Thyroid gland (tissue), 4 donors: ENCODE results near the gene DNASE1L3. TPM values are rescaled to one million over a fixed set of nuclear protein-coding genes. Genes with fewer than 3 reads are reported as not detected.

Experiments used
- DNase-seq, 2 donors: peaks; one replicate each; pipeline ENCODE4 v3.0.0-alpha.2; 2019
- H3K27ac ChIP-seq, 3 donors: fragments of 200-600 bp; sonication (generic); 1 replicate in 2 of 3; 2 replicates in 1 of 3; pipeline ENCODE4 v1.5.1; 2016 to 2019; ENCODE audit warnings: mild to moderate bottlenecking in 1 of 3, moderate library complexity in 1 of 3
- H3K27me3 ChIP-seq: fragments of 200-600 bp; sonication (generic); one replicate; pipeline ENCODE4 v1.5.1; 2019
- H3K36me3 ChIP-seq, 2 donors: fragments of 200-600 bp; sonication (generic); one replicate each; pipeline ENCODE4 v1.5.1; 2016 to 2019
- H3K4me1 ChIP-seq, 2 donors: fragments of 200-600 bp; sonication (generic); one replicate each; pipeline ENCODE4 v1.5.1; 2017 to 2019
- H3K4me3 ChIP-seq, 3 donors: fragments of 200-600 bp; sonication (generic); replicated peaks in 1 of 3; 1 replicate in 2 of 3; 2 replicates in 1 of 3; pipeline ENCODE4 v1.5.1; 2016; ENCODE audit warnings: mild to moderate bottlenecking in 1 of 3
- H3K9me3 ChIP-seq: fragments of 200-600 bp; sonication (generic); one replicate; pipeline ENCODE4 v1.5.1; 2017
- POLR2A ChIP-seq, 2 donors: fragments of 450-650 bp; IDR thresholded peaks; one replicate each; pipeline ENCODE4 v1.6.1; 2017; ENCODE audit warnings: antibody characterized with exemption in 2 of 2, mild to moderate bottlenecking in 2 of 2, moderate library complexity in 1 of 2
- WGBS, 2 donors: methylation state at CpG; one replicate each; pipeline ENCODE4 v1.1.5; 2017; 5-methylcytosine and 5-hydroxymethylcytosine counted together
- intact Hi-C: fragments of 100-400 bp; cut with DNase I; formaldehyde crosslinking; loops from one replicate; pipeline ENCODE4 v1.15.1; 2023
- total RNA-seq, 4 donors: library from RNA; depleted of rRNA; stranded (reverse); fragments of >200 nt; gene quantifications; one replicate each; pipeline ENCODE4 v1.2.3, GENCODE V29; 2016
- TF ChIP-seq, protein P1 (sequence below), 6 experiments: fragments of 200-600 bp in 3 of 6; fragments of 450-650 bp in 3 of 6; sonication (generic) in 3 of 6; IDR thresholded peaks; one replicate each; pipeline ENCODE4 v1.5.1; 2016 to 2019; ENCODE audit warnings: antibody characterized with exemption in 6 of 6, mild to moderate bottlenecking in 2 of 6, inconsistent platforms in 1 of 6, moderate library complexity in 1 of 6

The DNASE1L3 gene
- total RNA-seq, 4 donors from 2014 or later = 5.7 to 53.3 (median 14.1) TPM

GRCh38 chr3:58171126-58171525, 39.6 kb downstream of the DNASE1L3 start:
- Histone ChIP-seq H3K9me3 (no peaks in the 10 kb centered on the region), H3K36me3 (peaks cover 28 to 33% of the 10 kb centered on the region in 2 donors), H3K4me3 (no peak overlapping the region), H3K4me1 (peaks cover 30 to 37% of the 10 kb centered on the region in 2 donors), H3K27ac (no peak overlapping the region), H3K27me3 (no peaks in the 10 kb centered on the region)
- 94 to 96% methylated on average over 9 of the region's 9 CpGs for WGBS, 2 donors
- intact Hi-C loops = loop anchor here (5.0 kb wide), 1 partner anchor 164 kb away; the partner anchor contains the start of gene FLNB
- no peak for TF ChIP-seq POLR2A (IDR thresholded peaks at IDR 0.05)
- TF ChIP-seq, protein P1, sequence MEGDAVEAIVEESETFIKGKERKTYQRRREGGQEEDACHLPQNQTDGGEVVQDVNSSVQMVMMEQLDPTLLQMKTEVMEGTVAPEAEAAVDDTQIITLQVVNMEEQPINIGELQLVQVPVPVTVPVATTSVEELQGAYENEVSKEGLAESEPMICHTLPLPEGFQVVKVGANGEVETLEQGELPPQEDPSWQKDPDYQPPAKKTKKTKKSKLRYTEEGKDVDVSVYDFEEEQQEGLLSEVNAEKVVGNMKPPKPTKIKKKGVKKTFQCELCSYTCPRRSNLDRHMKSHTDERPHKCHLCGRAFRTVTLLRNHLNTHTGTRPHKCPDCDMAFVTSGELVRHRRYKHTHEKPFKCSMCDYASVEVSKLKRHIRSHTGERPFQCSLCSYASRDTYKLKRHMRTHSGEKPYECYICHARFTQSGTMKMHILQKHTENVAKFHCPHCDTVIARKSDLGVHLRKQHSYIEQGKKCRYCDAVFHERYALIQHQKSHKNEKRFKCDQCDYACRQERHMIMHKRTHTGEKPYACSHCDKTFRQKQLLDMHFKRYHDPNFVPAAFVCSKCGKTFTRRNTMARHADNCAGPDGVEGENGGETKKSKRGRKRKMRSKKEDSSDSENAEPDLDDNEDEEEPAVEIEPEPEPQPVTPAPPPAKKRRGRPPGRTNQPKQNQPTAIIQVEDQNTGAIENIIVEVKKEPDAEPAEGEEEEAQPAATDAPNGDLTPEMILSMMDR (IDR thresholded peaks at IDR 0.05) = no peak
- DNase-seq = no peak

- H3K4me3 ChIP-seq = no peak overlapping the region
- intact Hi-C loops = loop anchor here (5.0 kb wide), 1 partner anchor 163 kb away; the partner anchor contains the start of gene FLNB
- H3K4me1 ChIP-seq = peaks cover 28 to 37% of the 10 kb centered on the region in 2 donors
- DNase-seq = no peak
- TF ChIP-seq POLR2A (IDR thresholded peaks at IDR 0.05) = no peak
- TF ChIP-seq, protein P1 (IDR thresholded peaks at IDR 0.05) = no peak
- no peaks in the 10 kb centered on the region for H3K27me3 ChIP-seq
- 91 to 92% methylated on average over 11 of the region's 11 CpGs for WGBS, 2 donors
- peaks cover 28 to 33% of the 10 kb centered on the region in 2 donors for H3K36me3 ChIP-seq
- H3K27ac ChIP-seq = no peak overlapping the region
- H3K9me3 ChIP-seq = no peaks in the 10 kb centered on the region
Measured at GRCh38 chr3:58170376-58170775, 40.4 kb downstream of the DNASE1L3 start.

DNA sequence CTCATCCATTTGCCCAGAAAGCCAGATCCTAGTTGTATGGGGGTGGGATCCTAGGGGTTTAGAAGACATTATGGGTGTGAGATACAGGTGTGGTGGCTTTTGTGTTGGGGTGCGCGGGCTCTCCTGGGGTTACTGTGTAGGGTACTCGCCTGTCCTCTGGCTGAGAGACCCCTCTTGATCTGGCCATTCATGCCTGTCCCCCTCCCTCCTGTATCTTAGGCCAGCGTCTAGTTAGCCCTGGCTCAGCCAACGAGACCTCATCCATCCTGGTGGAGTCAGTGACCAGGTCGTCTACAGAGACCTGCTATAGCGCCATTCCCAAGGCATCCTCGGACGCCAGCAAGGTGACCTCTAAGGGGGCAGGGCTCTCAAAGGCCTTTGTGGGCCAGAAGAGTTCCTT, 41.4 kb downstream of the DNASE1L3 start:
- peak overlapping the region in 1 of 3 donors; percentile 24 for H3K27ac ChIP-seq
- no peak for DNase-seq

GRCh38 chr3:58168498-58168897, 42.3 kb downstream of the DNASE1L3 start:
- intact Hi-C loops = no loop called here
- 82 to 92% methylated on average over 7 of the region's 7 CpGs for WGBS, 2 donors
- H3K4me3 ChIP-seq = no peak overlapping the region
- H3K36me3 ChIP-seq = peaks cover 28 to 33% of the 10 kb centered on the region in 2 donors
- no peak for DNase-seq
- peak overlapping the region in 2 of 3 donors; percentile 17 to 95 for H3K27ac ChIP-seq
- TF ChIP-seq, protein P1 (IDR thresholded peaks at IDR 0.05) = no peak
- no peak for TF ChIP-seq POLR2A (IDR thresholded peaks at IDR 0.05)
- no peaks in the 10 kb centered on the region for H3K9me3 ChIP-seq
- peaks cover 31 to 37% of the 10 kb centered on the region in 2 donors for H3K4me1 ChIP-seq
- H3K27me3 ChIP-seq = no peaks in the 10 kb centered on the region

More for the DNA sequence above, 41.4 kb downstream of the DNASE1L3 start:
- intact Hi-C loops = no loop called here
- Histone ChIP-seq H3K4me1 (peaks cover 28 to 37% of the 10 kb centered on the region in 2 donors), H3K27me3 (no peaks in the 10 kb centered on the region), H3K36me3 (peaks cover 28 to 33% of the 10 kb centered on the region in 2 donors), H3K9me3 (no peaks in the 10 kb centered on the region), H3K4me3 (no peak overlapping the region)
- 90 to 100% methylated on average over 1 to 9 of the region's 9 CpGs for WGBS, 2 donors
- TF ChIP-seq POLR2A (IDR thresholded peaks at IDR 0.05) = no peak
- TF ChIP-seq, protein P1 (IDR thresholded peaks at IDR 0.05) = no peak

DNA sequence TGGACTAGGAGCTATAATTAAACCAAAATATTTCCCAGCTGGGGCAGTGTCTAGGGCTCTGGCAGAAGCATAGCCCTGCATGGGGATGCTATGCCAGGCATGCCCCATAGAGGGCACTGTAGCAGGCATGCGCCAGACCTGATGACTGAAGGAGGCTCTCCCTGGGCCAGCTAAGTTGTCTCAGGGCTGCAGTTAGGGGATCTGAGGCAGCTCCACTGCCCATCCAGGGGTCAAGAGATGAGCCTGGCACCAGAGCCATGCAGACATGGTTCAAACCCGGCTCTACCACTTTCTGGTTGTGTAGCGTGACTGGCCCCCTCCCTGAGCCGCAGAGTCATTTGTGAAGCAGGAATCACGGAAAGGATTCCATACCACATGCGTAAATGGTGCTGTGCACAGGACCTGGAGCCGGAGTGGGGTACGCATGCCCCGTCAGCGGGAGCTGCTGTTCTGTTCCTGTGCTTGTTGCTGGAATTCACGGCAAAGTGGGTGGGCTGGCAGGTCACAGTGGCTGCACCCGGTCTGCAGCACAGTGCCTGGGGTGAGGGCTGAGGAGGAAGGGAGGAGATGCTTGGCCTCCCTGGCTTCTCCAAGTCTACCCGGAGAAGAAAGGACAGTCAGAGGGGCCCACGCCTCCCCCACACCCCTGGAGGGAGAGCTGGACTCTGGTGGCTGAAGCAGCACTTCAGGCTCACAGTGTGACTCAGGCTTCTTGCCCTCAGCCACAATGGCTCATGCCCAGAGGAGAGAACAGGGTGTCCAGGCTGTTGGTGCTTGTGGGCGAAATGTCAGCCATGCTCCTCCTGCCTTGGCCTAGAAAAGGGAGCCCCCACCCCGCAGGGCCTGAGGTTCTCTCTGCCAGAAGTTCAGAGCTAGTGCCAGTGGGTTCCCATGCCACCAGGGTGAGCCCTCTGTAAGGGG, 43.1 kb downstream of the DNASE1L3 start:
- TF ChIP-seq POLR2A (IDR thresholded peaks at IDR 0.05) = no peak
- TF ChIP-seq, protein P1 (IDR thresholded peaks at IDR 0.05) = peak; percentile 60 to 92 (median 70)
- H3K9me3 ChIP-seq = no peaks in the 10 kb centered on the region
- no peaks in the 10 kb centered on the region for H3K27me3 ChIP-seq
- peak overlapping the region; percentile 10 to 95 (median 17) for H3K27ac ChIP-seq
- H3K4me1 ChIP-seq = peaks cover 31 to 39% of the 10 kb centered on the region in 2 donors
- intact Hi-C loops = no loop called here
- 48 to 76% methylated on average over 10 to 13 of the region's 16 CpGs for WGBS, 2 donors
- peaks cover 30 to 33% of the 10 kb centered on the region in 2 donors for H3K36me3 ChIP-seq
- H3K4me3 ChIP-seq = no peak overlapping the region
- DNase-seq = peak; percentile 71 to 78
